HepG2 (cell line): ENCODE measurements around the gene KCNH1. TPM values are rescaled to one million over a fixed set of nuclear protein-coding genes. Genes with fewer than 3 reads are reported as not detected.

Experiments
- ATAC-seq: fragments of 200-7000 bp; cut with Tn5 transposase; 3 replicates; pipeline ENCODE4 v1.9.1; 2020; ENCODE audit warnings: mild to moderate bottlenecking, moderate library complexity
- BruUV-seq: library from RNA; stranded (reverse); fragments of 400-500 nt; replicated peaks from 2 replicates; lab custom pipeline; 2021; lab: Mats Ljungman, UMichigan
- CTCF ChIA-PET: fragments of 300-600 bp; formaldehyde crosslinking; extraction: SDS; loops from one replicate; lab custom pipeline; 2021; ENCODE audit warnings: low total read pairs, inconsistent platforms, low intra/inter-chr PET ratio; lab: Yijun Ruan, JAX
- POLR2A ChIA-PET: fragments of 350-600 bp; sonication (Branson Sonifier 250); formaldehyde crosslinking; loops from one replicate; lab custom pipeline; 2020; ENCODE audit warnings: antibody characterized with exemption, inconsistent platforms; lab: Yijun Ruan, JAX
- DNase-seq: peaks from one replicate; pipeline ENCODE4 v3.0.0-alpha.2; 2015; ENCODE audit warnings: low spot score
- FAIRE-seq: peaks from 3 replicates; lab custom pipeline; 2011; peaks lifted over from hg19 to GRCh38; lab: Jason Lieb, UNC
- H2AFZ ChIP-seq: one replicate; pipeline ENCODE4 v1.6.1; 2011; ENCODE audit warnings: low read length, inconsistent platforms
- H3K27ac ChIP-seq: fragments of 300-600 bp; 3 replicates; pipeline ENCODE4 v1.8.0; 2011; ENCODE audit warnings: mixed run types, mild to moderate bottlenecking, mixed read lengths, low read length, inconsistent platforms; ENCODE audit not compliant: insufficient read depth; ENCODE audit errors: extremely low read length
- H3K27me3 ChIP-seq, 2 experiments: fragments of 200-600 bp in 1 of 2; 2 replicates in 1 of 2; 3 replicates in 1 of 2; pipeline versions ENCODE4 v1.6.0 to v1.8.0; 2011; ENCODE audit warnings: low read length in 2 of 2, mild to moderate bottlenecking in 2 of 2, moderate library complexity in 2 of 2, inconsistent platforms in 1 of 2; ENCODE audit not compliant: insufficient read depth in 2 of 2, control insufficient read depth in 1 of 2
- H3K36me3 ChIP-seq, 2 experiments: fragments of 200-600 bp in 1 of 2; replicated peaks in 1 of 2; 2 replicates in 1 of 2; 3 replicates in 1 of 2; pipeline versions ENCODE4 v1.5.1 to v1.8.0; 2011; ENCODE audit warnings: low read length in 2 of 2, inconsistent platforms in 1 of 2; ENCODE audit not compliant: insufficient read depth in 2 of 2, control insufficient read depth in 1 of 2
- H3K4me1 ChIP-seq: 2 replicates; pipeline ENCODE4 v1.5.1; 2012; ENCODE audit warnings: low read length, inconsistent platforms; ENCODE audit not compliant: insufficient read depth
- H3K4me2 ChIP-seq: 2 replicates; pipeline ENCODE4 v1.6.0; 2011; ENCODE audit warnings: low read depth, low read length, inconsistent platforms
- H3K4me3 ChIP-seq, 3 experiments: fragments of 200-600 bp in 1 of 3; sonication (generic), shearing (Covaris generic) in 1 of 3; replicated peaks in 1 of 3; 2 replicates each; pipeline ENCODE4 v1.5.1; 2011 to 2016; ENCODE audit warnings: low read length in 3 of 3, inconsistent platforms in 2 of 3, low read depth in 2 of 3, mild to moderate bottlenecking in 2 of 3, control low read depth in 1 of 3, mixed read lengths in 1 of 3; ENCODE audit not compliant: insufficient read depth in 1 of 3
- H3K79me2 ChIP-seq: one replicate; pipeline ENCODE4 v1.6.1; 2011; ENCODE audit warnings: low read length, inconsistent platforms; ENCODE audit not compliant: insufficient read depth
- H3K9ac ChIP-seq: 2 replicates; pipeline ENCODE4 v1.6.0; 2011; ENCODE audit warnings: mild to moderate bottlenecking, low read depth, low read length, inconsistent platforms; ENCODE audit not compliant: insufficient read depth
- H3K9me3 ChIP-seq: 2 replicates; pipeline ENCODE4 v1.5.1; 2012; ENCODE audit warnings: mild to moderate bottlenecking, low read length
- H4K20me1 ChIP-seq: 2 replicates; pipeline ENCODE4 v1.6.0; 2011; ENCODE audit warnings: inconsistent platforms, mild to moderate bottlenecking, low read length, moderate library complexity; ENCODE audit not compliant: insufficient read depth
- AHR ChIP-seq: IDR thresholded peaks from 2 replicates; pipeline ENCODE4 v1.6.1; 2018; ENCODE audit warnings: missing genetic modification reagents, missing compliant biosample characterization
- FOXP1 ChIP-seq, 2 experiments: fragments of 450-650 bp in 1 of 2; IDR thresholded peaks; 2 replicates each; pipeline ENCODE4 v1.6.1; 2017 to 2018; ENCODE audit warnings: antibody characterized with exemption in 1 of 2
- MEF2D ChIP-seq: sonication (generic); formaldehyde crosslinking; IDR thresholded peaks from 2 replicates; pipeline ENCODE4 v1.5.1; 2020; ENCODE audit warnings: mild to moderate bottlenecking, missing genetic modification reagents
- NR1H2 ChIP-seq: sonication (generic); formaldehyde crosslinking; IDR thresholded peaks from 2 replicates; pipeline ENCODE4 v1.8.1; 2022; ENCODE audit warnings: low read depth, missing genetic modification reagents, borderline replicate concordance
- RARG ChIP-seq: sonication (generic); formaldehyde crosslinking; IDR thresholded peaks from 2 replicates; pipeline ENCODE4 v1.4.0; 2020; ENCODE audit warnings: low read depth, mild to moderate bottlenecking, missing genetic modification reagents
- SP140L ChIP-seq: sonication (generic); formaldehyde crosslinking; IDR thresholded peaks from 2 replicates; pipeline ENCODE4 v1.4.0; 2020; ENCODE audit warnings: missing genetic modification reagents, borderline replicate concordance
- ZNF232 ChIP-seq: sonication (generic); formaldehyde crosslinking; IDR thresholded peaks from 2 replicates; pipeline ENCODE4 v1.4.0; 2020; ENCODE audit warnings: missing genetic modification reagents, borderline replicate concordance
- ZNF549 ChIP-seq: sonication (generic); formaldehyde crosslinking; IDR thresholded peaks from 2 replicates; pipeline ENCODE4 v1.5.0; 2020; ENCODE audit warnings: missing genetic modification reagents
- ZNF841 ChIP-seq: sonication (generic); formaldehyde crosslinking; IDR thresholded peaks from 2 replicates; pipeline ENCODE4 v1.8.1; 2023; ENCODE audit warnings: missing genetic modification reagents, borderline replicate concordance
- in situ Hi-C: cut with HindIII; loops from 2 replicates; pipeline ENCODE4 v1.10.0; 2017; ENCODE audit warnings: low pct_unique_long_range_greater_than_20kb; ENCODE audit not compliant: extremely low pct_ligation_motif_present
- intact Hi-C: fragments of 100-400 bp; cut with micrococcal nuclease; formaldehyde crosslinking; loops from one replicate; pipeline ENCODE4 v1.10.0; 2022; ENCODE audit not compliant: unreplicated experiment
- polyA plus RNA-seq, 8 experiments: library from polyadenylated mRNA; depleted of rRNA in 3 of 8; stranded (reverse) in 7 of 8; unstranded in 1 of 8; fragments of >200 nt; fragmentation: Illumina TruSeq in 4 of 8; extraction: Trizol in 4 of 8; gene quantifications; 2 replicates each; pipeline versions ENCODE4 v1.2.1 to v1.2.3, GENCODE V29; 2011 to 2016; ENCODE audit warnings: low read depth in 4 of 8, missing spikeins in 1 of 8, mixed read lengths in 1 of 8; ENCODE audit not compliant: insufficient read depth in 1 of 8
- total RNA-seq, 5 experiments: library from RNA; depleted of rRNA; stranded (reverse); fragments of >200 nt; fragmentation: Illumina TruSeq; extraction: Trizol; gene quantifications; 2 replicates each; pipeline ENCODE4 v1.2.3, GENCODE V29; 2016; ENCODE audit warnings: low read depth in 1 of 5
- TF ChIP-seq, protein P1 (sequence below): sonication (generic); formaldehyde crosslinking; conservative IDR thresholded peaks from 2 replicates; pipeline ENCODE4 v1.8.0; 2022; ENCODE audit warnings: missing genetic modification reagents
- TF ChIP-seq, protein P2 (sequence below): IDR thresholded peaks from 2 replicates; pipeline ENCODE4 v1.6.1; 2016
- TF ChIP-seq, protein P3 (sequence below): sonication (generic); formaldehyde crosslinking; IDR thresholded peaks from 2 replicates; pipeline ENCODE4 v1.9.0; 2021; ENCODE audit warnings: missing genetic modification reagents, mild to moderate bottlenecking, borderline replicate concordance
- TF ChIP-seq, protein P4 (sequence below): sonication (generic); formaldehyde crosslinking; IDR thresholded peaks from 2 replicates; pipeline ENCODE4 v1.4.0; 2020; ENCODE audit warnings: mild to moderate bottlenecking, missing genetic modification reagents

Gene KCNH1
- total and polyA plus RNA-seq, 2 of the 13 experiments (the other 11 are each of a cell fraction or from before 2014, with no cell fraction given): not detected

DNA sequence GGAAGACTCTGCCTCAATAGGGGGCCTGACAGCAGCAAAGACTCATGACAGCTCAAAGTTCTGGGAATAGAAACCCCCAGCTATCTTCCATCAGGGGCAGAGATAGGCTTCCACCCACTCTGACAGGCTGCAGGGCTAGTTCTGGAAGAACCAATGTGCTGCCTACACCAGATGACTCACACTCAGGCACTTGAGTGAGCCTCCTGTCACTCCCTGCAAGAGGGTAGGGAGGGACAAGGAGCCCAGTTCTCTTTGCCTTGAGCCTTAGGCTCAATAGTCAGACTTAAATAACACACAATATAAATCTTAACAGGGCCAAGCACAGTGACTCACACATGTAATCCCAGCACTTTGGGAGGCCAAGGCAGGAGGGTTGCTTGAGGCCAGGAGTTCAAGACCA, 418.9 kb downstream of the KCNH1 start:
- BruUV-seq: no TSS peak
- TF ChIP-seq MEF2D (CRISPR knock-in tag) (no peak), SP140L (CRISPR knock-in tag) (no peak), NR1H2 (no peak), ZNF232 (CRISPR knock-in tag) (no peak), RARG (CRISPR knock-in tag) (no peak), ZNF841 (CRISPR knock-in tag) (no peak), FOXP1 (IDR thresholded peaks at IDR 0.05) (no peak), FOXP1 (CRISPR knock-in tag; IDR thresholded peaks at IDR 0.05) (no peak), AHR (CRISPR knock-in tag) (no peak), ZNF549 (no peak)
- TF ChIP-seq, protein P1, sequence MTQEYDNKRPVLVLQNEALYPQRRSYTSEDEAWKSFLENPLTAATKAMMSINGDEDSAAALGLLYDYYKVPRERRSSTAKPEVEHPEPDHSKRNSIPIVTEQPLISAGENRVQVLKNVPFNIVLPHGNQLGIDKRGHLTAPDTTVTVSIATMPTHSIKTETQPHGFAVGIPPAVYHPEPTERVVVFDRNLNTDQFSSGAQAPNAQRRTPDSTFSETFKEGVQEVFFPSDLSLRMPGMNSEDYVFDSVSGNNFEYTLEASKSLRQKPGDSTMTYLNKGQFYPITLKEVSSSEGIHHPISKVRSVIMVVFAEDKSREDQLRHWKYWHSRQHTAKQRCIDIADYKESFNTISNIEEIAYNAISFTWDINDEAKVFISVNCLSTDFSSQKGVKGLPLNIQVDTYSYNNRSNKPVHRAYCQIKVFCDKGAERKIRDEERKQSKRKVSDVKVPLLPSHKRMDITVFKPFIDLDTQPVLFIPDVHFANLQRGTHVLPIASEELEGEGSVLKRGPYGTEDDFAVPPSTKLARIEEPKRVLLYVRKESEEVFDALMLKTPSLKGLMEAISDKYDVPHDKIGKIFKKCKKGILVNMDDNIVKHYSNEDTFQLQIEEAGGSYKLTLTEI: no peak
- TF ChIP-seq, protein P2, sequence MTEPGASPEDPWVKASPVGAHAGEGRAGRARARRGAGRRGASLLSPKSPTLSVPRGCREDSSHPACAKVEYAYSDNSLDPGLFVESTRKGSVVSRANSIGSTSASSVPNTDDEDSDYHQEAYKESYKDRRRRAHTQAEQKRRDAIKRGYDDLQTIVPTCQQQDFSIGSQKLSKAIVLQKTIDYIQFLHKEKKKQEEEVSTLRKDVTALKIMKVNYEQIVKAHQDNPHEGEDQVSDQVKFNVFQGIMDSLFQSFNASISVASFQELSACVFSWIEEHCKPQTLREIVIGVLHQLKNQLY: no peak
- TF ChIP-seq, protein P3, sequence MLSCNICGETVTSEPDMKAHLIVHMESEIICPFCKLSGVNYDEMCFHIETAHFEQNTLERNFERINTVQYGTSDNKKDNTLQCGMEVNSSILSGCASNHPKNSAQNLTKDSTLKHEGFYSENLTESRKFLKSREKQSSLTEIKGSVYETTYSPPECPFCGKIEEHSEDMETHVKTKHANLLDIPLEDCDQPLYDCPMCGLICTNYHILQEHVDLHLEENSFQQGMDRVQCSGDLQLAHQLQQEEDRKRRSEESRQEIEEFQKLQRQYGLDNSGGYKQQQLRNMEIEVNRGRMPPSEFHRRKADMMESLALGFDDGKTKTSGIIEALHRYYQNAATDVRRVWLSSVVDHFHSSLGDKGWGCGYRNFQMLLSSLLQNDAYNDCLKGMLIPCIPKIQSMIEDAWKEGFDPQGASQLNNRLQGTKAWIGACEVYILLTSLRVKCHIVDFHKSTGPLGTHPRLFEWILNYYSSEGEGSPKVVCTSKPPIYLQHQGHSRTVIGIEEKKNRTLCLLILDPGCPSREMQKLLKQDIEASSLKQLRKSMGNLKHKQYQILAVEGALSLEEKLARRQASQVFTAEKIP (CRISPR knock-in tag): no peak
- TF ChIP-seq, protein P4, sequence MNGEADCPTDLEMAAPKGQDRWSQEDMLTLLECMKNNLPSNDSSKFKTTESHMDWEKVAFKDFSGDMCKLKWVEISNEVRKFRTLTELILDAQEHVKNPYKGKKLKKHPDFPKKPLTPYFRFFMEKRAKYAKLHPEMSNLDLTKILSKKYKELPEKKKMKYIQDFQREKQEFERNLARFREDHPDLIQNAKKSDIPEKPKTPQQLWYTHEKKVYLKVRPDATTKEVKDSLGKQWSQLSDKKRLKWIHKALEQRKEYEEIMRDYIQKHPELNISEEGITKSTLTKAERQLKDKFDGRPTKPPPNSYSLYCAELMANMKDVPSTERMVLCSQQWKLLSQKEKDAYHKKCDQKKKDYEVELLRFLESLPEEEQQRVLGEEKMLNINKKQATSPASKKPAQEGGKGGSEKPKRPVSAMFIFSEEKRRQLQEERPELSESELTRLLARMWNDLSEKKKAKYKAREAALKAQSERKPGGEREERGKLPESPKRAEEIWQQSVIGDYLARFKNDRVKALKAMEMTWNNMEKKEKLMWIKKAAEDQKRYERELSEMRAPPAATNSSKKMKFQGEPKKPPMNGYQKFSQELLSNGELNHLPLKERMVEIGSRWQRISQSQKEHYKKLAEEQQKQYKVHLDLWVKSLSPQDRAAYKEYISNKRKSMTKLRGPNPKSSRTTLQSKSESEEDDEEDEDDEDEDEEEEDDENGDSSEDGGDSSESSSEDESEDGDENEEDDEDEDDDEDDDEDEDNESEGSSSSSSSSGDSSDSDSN (CRISPR knock-in tag): no peak
- TF ChIP-seq, all 625 proteins: peak for 0
- Histone ChIP-seq H3K27me3 (no peaks in the 10 kb centered on the region), H3K4me1 (no peaks in the 10 kb centered on the region), H3K4me3 (no peak overlapping the region), H3K79me2 (no peaks in the 10 kb centered on the region), H3K9me3 (no peaks in the 10 kb centered on the region), H3K4me2 (no peak overlapping the region), H3K27ac (no peak overlapping the region), H4K20me1 (no peaks in the 10 kb centered on the region), H3K36me3 (no peaks in the 10 kb centered on the region), H2AFZ (no peak overlapping the region), H3K9ac (no peak overlapping the region)
- intact Hi-C loops (no loop called here), in situ Hi-C loops (no loop called here)
- CTCF ChIA-PET: no interaction called here
- POLR2A ChIA-PET: no interaction called here
- no peak for DNase-seq
- ATAC-seq: no peak
- FAIRE-seq: no peak
